Peyer's patch (tissue), 4 donors: ENCODE results near the gene ATXN1. TPM values are rescaled to one million over a fixed set of nuclear protein-coding genes. Genes with fewer than 3 reads are reported as not detected.

Experiments used
- DNase-seq, 3 donors: peaks; one replicate each; pipeline ENCODE4 v3.0.0-alpha.2; 2017 to 2019
- H3K27ac ChIP-seq, 4 donors: fragments of 200-600 bp; sonication (generic); one replicate each; pipeline ENCODE4 v1.5.1; 2016 to 2019
- H3K27me3 ChIP-seq, 2 donors: fragments of 200-600 bp; sonication (generic); one replicate each; pipeline ENCODE4 v1.5.1; 2019
- H3K36me3 ChIP-seq, 3 donors: fragments of 200-600 bp; sonication (generic); one replicate each; pipeline ENCODE4 v1.5.1; 2016 to 2019
- H3K4me1 ChIP-seq, 4 donors: fragments of 200-600 bp; sonication (generic); one replicate each; pipeline ENCODE4 v1.5.1; 2016 to 2019
- H3K4me3 ChIP-seq, 4 donors: fragments of 200-600 bp; sonication (generic); 1 replicate in 3 of 4; 2 replicates in 1 of 4; pipeline ENCODE4 v1.5.1; 2016 to 2019; ENCODE audit warnings: mild to moderate bottlenecking in 1 of 4
- H3K9me3 ChIP-seq, 4 donors: fragments of 200-600 bp; sonication (generic); one replicate each; pipeline ENCODE4 v1.5.1; 2016 to 2019; ENCODE audit warnings: mild to moderate bottlenecking in 1 of 4
- POLR2A ChIP-seq, 2 donors: fragments of 450-650 bp; IDR thresholded peaks; one replicate each; pipeline ENCODE4 v1.5.1; 2017; ENCODE audit warnings: antibody characterized with exemption in 2 of 2, mild to moderate bottlenecking in 2 of 2, moderate library complexity in 2 of 2
- total RNA-seq, 4 donors: library from RNA; depleted of rRNA; stranded (reverse); fragments of >200 nt; gene quantifications; one replicate each; pipeline ENCODE4 v1.1.0, GENCODE V29; 2016
- TF ChIP-seq, protein P1 (sequence below), 6 experiments: fragments of 450-650 bp in 4 of 6; fragments of 200-600 bp in 2 of 6; sonication (generic) in 1 of 6; IDR thresholded peaks; one replicate each; pipeline ENCODE4 v1.5.1; 2017 to 2019; ENCODE audit warnings: antibody characterized with exemption in 6 of 6, mild to moderate bottlenecking in 3 of 6, moderate library complexity in 1 of 6

The ATXN1 gene
- total RNA-seq, 4 donors from 2014 or later, result 34.7 to 48.5 (median 43.1) TPM

DNA sequence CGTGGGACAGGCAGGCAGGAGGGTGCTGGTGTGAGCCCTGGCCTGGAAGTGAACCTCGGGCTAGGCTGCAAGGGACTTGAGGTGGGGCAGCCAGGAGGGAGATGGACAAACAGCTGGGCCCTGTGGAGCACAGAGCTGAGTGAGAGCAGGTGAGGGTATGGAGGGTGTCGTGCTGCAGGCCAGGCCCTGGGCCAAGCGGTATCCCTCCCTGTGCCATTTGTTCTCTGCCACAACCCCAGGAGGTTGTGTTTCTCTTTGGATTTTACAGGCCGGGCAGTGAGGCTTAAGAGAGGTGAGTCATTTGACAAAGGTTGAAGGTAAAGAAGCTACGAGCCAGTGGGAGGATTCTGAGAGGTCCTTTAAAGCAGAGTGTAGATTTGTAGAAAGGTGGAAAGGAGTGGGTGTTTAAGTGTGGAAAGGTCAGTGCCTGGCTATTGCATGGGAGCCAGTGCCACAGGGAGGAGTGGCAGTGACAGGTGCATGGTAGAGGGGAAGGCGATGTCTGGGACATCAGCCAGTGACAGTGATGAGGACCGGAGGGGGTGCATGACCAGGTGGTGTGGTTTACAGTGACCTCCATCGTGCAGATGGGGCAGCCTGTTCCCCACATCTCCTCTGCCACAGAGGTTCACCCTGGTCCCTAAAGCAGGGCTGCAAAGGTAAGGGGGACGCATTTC is 483.1 kb downstream of the ATXN1 start:
- H3K4me3 ChIP-seq, result no peak overlapping the region
- H3K36me3 ChIP-seq, result no peaks in the 10 kb centered on the region
- peak overlapping the region in 2 of 4 donors; percentile 65 to 66 for H3K27ac ChIP-seq
- DNase-seq, result no peak
- no peaks in the 10 kb centered on the region for H3K9me3 ChIP-seq
- H3K27me3 ChIP-seq, result no peaks in the 10 kb centered on the region
- no peak for TF ChIP-seq POLR2A (IDR thresholded peaks at IDR 0.05)
- TF ChIP-seq, protein P1, sequence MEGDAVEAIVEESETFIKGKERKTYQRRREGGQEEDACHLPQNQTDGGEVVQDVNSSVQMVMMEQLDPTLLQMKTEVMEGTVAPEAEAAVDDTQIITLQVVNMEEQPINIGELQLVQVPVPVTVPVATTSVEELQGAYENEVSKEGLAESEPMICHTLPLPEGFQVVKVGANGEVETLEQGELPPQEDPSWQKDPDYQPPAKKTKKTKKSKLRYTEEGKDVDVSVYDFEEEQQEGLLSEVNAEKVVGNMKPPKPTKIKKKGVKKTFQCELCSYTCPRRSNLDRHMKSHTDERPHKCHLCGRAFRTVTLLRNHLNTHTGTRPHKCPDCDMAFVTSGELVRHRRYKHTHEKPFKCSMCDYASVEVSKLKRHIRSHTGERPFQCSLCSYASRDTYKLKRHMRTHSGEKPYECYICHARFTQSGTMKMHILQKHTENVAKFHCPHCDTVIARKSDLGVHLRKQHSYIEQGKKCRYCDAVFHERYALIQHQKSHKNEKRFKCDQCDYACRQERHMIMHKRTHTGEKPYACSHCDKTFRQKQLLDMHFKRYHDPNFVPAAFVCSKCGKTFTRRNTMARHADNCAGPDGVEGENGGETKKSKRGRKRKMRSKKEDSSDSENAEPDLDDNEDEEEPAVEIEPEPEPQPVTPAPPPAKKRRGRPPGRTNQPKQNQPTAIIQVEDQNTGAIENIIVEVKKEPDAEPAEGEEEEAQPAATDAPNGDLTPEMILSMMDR (IDR thresholded peaks at IDR 0.05), result no peak
- no peaks in the 10 kb centered on the region for H3K4me1 ChIP-seq

DNA sequence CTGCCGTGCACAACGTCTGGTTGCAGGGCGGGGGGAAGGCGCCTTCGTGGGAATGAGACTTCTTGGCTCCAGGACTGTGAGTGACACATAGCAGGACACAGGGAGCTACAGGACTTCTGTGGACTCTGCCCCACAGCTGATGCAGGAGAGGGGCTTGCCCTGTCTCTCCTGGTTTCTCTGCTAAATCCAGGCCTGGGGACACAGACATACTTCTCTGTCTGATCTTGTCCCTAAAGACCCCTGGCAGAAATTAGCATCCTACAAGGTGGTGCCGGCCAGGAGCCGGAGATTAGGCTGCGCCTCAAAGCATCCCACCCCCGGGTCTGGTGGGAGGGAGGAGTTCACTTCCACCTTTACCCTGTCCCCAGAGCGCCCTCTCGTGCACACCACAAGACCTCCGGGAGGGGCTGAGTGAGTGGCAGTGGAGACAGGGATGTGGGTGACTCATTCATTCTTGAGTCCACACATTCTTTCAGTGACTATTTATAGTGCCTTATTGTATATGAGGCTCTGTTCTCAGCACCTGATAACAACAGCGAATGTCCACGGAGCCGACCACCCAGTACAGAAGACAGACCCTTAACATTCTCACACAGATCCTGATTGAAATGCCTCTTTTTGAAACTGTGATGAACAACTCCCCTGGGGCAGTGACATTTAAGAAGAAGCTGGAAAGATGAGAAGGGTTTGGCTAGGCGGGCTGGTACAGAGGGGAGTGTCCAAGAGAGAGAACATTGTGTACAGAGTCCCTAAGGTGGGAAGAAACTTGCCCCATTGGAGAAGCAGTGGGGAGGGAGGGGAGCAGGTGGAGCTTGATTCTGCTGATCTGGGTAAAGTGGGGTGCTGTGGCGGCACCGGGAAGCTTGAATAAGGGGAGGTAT is 483.9 kb downstream of the ATXN1 start:
- no peaks in the 10 kb centered on the region for H3K27me3 ChIP-seq
- H3K4me1 ChIP-seq, result no peaks in the 10 kb centered on the region
- H3K9me3 ChIP-seq, result no peaks in the 10 kb centered on the region
- TF ChIP-seq, protein P1 (IDR thresholded peaks at IDR 0.05), result peak in 3 of 6 experiments; percentile 19 to 35 (median 22)
- TF ChIP-seq POLR2A (IDR thresholded peaks at IDR 0.05), result no peak
- peak in 2 of 3 donors; percentile 73 to 81 for DNase-seq
- H3K36me3 ChIP-seq, result no peaks in the 10 kb centered on the region
- no peak overlapping the region for H3K4me3 ChIP-seq
- peak overlapping the region in 2 of 4 donors; percentile 65 to 66 for H3K27ac ChIP-seq

DNA sequence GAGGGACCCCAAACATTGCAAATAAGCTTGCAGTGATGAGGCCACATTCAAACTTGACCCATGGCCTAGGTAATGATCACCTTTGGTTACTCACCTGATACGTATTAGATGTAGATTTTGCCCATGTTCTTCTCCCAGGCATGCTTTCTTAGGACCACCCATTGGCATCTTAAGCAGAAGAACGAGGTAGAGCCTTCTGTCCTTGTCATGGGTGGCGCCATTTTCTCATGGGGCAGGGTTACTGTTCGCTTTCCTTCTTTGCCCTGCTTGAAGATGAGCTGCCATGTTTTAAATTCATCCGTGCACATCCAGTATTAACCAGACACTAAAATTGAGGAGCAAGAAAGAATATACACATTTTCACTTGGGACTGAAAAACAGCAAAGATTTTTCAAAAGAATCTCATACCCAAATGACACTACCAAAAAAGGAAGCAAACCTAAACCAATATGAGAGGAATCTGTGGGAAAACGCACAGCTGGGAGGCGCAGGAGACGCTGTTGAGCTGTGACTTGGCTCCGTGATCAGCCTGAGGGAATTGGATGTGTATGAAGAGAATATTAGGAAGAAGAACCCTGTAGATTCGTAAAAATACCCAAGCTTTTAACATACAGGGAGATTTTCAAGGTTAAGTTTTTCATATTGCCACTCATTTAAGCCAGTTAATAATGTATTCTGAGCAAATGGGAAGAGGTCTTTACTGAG is 486.2 kb downstream of the ATXN1 start:
- no peak for DNase-seq
- H3K36me3 ChIP-seq, result no peaks in the 10 kb centered on the region
- H3K4me1 ChIP-seq, result no peaks in the 10 kb centered on the region
- no peak overlapping the region for H3K27ac ChIP-seq
- H3K27me3 ChIP-seq, result no peaks in the 10 kb centered on the region
- no peak overlapping the region for H3K4me3 ChIP-seq
- no peaks in the 10 kb centered on the region for H3K9me3 ChIP-seq
- TF ChIP-seq POLR2A (IDR thresholded peaks at IDR 0.05), result no peak
- TF ChIP-seq, protein P1 (IDR thresholded peaks at IDR 0.05), result no peak

DNA sequence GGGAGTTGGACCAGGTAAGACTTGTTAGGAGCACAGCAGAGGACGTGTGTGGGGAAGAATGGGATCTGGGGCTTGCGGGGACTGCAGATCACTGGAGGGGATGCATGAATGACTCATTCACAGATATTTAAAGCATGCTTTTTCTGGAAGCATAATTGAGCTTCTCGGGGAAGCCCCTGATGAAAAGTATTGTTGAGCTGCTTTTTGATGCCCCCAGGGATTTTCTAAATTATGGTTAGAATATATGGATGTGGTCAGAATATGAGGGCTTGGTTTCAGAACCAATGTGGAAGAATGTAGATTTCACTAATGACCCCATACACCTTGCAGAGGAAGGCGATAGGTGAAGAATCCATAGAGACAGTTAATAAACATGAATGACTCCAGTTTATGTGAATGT is 486.8 kb downstream of the ATXN1 start:
- DNase-seq, result no peak
- Histone ChIP-seq H3K4me3 (no peak overlapping the region), H3K9me3 (no peaks in the 10 kb centered on the region), H3K36me3 (no peaks in the 10 kb centered on the region), H3K27me3 (no peaks in the 10 kb centered on the region), H3K4me1 (no peaks in the 10 kb centered on the region), H3K27ac (no peak overlapping the region)
- TF ChIP-seq, protein P1 (IDR thresholded peaks at IDR 0.05), result no peak
- no peak for TF ChIP-seq POLR2A (IDR thresholded peaks at IDR 0.05)

DNA sequence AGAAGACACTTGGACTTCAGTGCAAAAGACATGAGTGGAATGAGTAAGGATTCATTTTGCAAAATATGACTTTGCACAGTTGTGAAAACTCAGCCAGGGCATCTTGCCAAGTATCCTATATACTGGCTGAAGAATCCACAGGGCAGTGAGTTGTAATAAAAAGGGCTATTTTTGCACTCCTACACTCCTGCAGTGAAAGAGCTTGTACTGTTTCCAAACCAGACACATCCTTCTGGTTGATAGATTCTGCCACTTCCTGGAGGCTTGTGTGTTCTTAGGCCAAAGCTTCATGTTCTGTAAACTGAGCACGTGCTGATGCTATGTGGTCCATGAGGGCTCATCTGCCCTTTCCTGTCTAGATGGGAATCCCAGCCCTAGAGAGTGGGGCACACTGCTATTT is 488.0 kb downstream of the ATXN1 start:
- Histone ChIP-seq H3K27ac (no peak overlapping the region), H3K36me3 (no peaks in the 10 kb centered on the region), H3K9me3 (no peaks in the 10 kb centered on the region), H3K4me1 (no peaks in the 10 kb centered on the region), H3K27me3 (no peaks in the 10 kb centered on the region), H3K4me3 (no peak overlapping the region)
- TF ChIP-seq, protein P1 (IDR thresholded peaks at IDR 0.05), result no peak
- TF ChIP-seq POLR2A (IDR thresholded peaks at IDR 0.05), result no peak
- no peak for DNase-seq
